Natural killer cell (primary cell): ENCODE measurements around the gene POP4. TPM values are rescaled to one million over a fixed set of nuclear protein-coding genes. Genes with fewer than 3 reads are reported as not detected.
A peak's percentile ranks its signal among the peaks of the same experiment; 100 is the strongest.

ENCODE experiments used
- ATAC-seq, 3 donors: fragments of 150-1000 bp in 2 of 3; fragments of 200-7000 bp in 1 of 3; cut with Tn5 transposase; 1 replicate in 1 of 3; 2 replicates in 2 of 3; pipeline ENCODE4 v1.10.0; 2021; ENCODE audit warnings: mild to moderate bottlenecking in 2 of 3, moderate library complexity in 2 of 3
- DNase-seq, 2 donors: peaks; one replicate each; pipeline versions ENCODE4 v3.0.0 to v3.0.0-alpha.2; 2013 to 2021; ENCODE audit warnings: mixed read lengths in 1 of 2
- H3K27ac ChIP-seq: one replicate; pipeline ENCODE4 v1.5.1; 2013; ENCODE audit warnings: mild to moderate bottlenecking, low read length
- H3K27me3 ChIP-seq: one replicate; pipeline ENCODE4 v1.6.1; 2013; ENCODE audit warnings: low read length; ENCODE audit not compliant: control insufficient read depth, insufficient read depth
- H3K36me3 ChIP-seq: one replicate; pipeline ENCODE4 v1.6.1; 2013; ENCODE audit warnings: low read length; ENCODE audit not compliant: control insufficient read depth, insufficient read depth
- H3K4me1 ChIP-seq: one replicate; pipeline ENCODE4 v1.6.1; 2013; ENCODE audit warnings: low read length; ENCODE audit not compliant: control insufficient read depth, insufficient read depth
- H3K4me3 ChIP-seq: one replicate; pipeline ENCODE4 v1.5.1; 2013; ENCODE audit warnings: low read length
- H3K9me3 ChIP-seq: one replicate; pipeline ENCODE4 v1.6.1; 2013; ENCODE audit warnings: low read length; ENCODE audit not compliant: control insufficient read depth, insufficient read depth
- H3K27ac Mint-ChIP-seq, 2 donors: one replicate each; pipeline ENCODE4 v1.8.0; 2022; ENCODE audit warnings: mild to moderate bottlenecking in 2 of 2, mixed read lengths in 2 of 2, moderate library complexity in 1 of 2
- H3K27me3 Mint-ChIP-seq, 2 donors: one replicate each; pipeline ENCODE4 v1.8.0; 2022; ENCODE audit warnings: low read depth in 2 of 2, mixed read lengths in 2 of 2
- H3K36me3 Mint-ChIP-seq: one replicate; pipeline ENCODE4 v1.8.0; 2022; ENCODE audit warnings: mixed read lengths
- H3K4me1 Mint-ChIP-seq, 2 donors: one replicate each; pipeline ENCODE4 v1.8.0; 2022; ENCODE audit warnings: mixed read lengths in 2 of 2
- H3K4me3 Mint-ChIP-seq: one replicate; pipeline ENCODE4 v1.8.0; 2022; ENCODE audit warnings: mild to moderate bottlenecking, moderate library complexity, mixed read lengths
- H3K9me3 Mint-ChIP-seq, 2 donors: one replicate each; pipeline ENCODE4 v1.8.0; 2022; ENCODE audit warnings: mixed read lengths in 2 of 2
- WGBS: methylation state at CpG from one replicate; pipeline ENCODE4 v1.1.7; 2013; ENCODE audit warnings: missing lambda C conversion rate; ENCODE audit not compliant: insufficient coverage; 5-methylcytosine and 5-hydroxymethylcytosine counted together
- intact Hi-C: fragments of 100-400 bp; cut with micrococcal nuclease; formaldehyde crosslinking; loops from one replicate; pipeline ENCODE4 v1.14.2; 2022
- total RNA-seq, 4 donors: library from RNA; stranded (reverse); fragments of 120-200 nt in 1 of 4; gene quantifications; one replicate each; pipeline versions ENCODE4 v1.2.3 to v1.2.4, GENCODE V29; 2013 to 2022
- TF ChIP-seq, protein P1 (sequence below): fragments of 200-600 bp; IDR thresholded peaks from one replicate; pipeline ENCODE4 v1.8.0; 2022; ENCODE audit warnings: antibody characterized with exemption

Gene POP4
- total RNA-seq, 3 donors from 2014 or later (not counting 1 experiment from before 2014, with no cell fraction given), result 46.4 to 60.1 (median 46.4) TPM

DNA sequence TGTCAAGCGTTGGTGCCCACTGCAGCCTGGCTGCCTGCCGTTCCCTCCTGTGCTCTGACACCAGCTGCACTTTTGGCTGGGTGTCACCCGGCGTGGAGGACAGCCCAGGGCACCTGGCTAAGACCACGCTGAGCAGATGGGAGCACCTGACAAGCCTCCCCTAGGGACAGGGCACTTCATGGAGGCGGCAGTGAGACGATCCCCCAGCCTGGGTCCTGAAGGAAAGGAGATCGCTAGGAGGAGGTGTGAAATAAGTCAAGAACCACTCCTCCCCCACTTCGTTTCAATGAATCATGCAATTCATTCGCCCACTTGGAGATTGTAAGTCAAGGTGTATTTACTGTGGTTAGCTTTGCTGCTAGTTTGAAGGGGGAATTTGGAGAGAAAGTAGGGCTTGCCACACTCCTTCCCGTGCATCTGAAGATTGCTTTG, 41.5 kb upstream of the POP4 start:
- Mint-ChIP-seq H3K4me1 (peaks cover 0 to 7% of the 10 kb centered on the region in 2 donors), H3K9me3 (no peaks in the 10 kb centered on the region), H3K27me3 (peaks cover 5 to 8% of the 10 kb centered on the region in 2 donors), H3K27ac (no peak overlapping the region), H3K4me3 (no peak overlapping the region), H3K36me3 (no peaks in the 10 kb centered on the region)
- H3K36me3 ChIP-seq, result no peaks in the 10 kb centered on the region
- TF ChIP-seq, protein P1, sequence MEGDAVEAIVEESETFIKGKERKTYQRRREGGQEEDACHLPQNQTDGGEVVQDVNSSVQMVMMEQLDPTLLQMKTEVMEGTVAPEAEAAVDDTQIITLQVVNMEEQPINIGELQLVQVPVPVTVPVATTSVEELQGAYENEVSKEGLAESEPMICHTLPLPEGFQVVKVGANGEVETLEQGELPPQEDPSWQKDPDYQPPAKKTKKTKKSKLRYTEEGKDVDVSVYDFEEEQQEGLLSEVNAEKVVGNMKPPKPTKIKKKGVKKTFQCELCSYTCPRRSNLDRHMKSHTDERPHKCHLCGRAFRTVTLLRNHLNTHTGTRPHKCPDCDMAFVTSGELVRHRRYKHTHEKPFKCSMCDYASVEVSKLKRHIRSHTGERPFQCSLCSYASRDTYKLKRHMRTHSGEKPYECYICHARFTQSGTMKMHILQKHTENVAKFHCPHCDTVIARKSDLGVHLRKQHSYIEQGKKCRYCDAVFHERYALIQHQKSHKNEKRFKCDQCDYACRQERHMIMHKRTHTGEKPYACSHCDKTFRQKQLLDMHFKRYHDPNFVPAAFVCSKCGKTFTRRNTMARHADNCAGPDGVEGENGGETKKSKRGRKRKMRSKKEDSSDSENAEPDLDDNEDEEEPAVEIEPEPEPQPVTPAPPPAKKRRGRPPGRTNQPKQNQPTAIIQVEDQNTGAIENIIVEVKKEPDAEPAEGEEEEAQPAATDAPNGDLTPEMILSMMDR, result no peak
- H3K4me1 ChIP-seq, result peaks cover 5% of the 10 kb centered on the region
- H3K27ac ChIP-seq, result no peak overlapping the region
- H3K27me3 ChIP-seq, result no peaks in the 10 kb centered on the region
- intact Hi-C loops, result no loop called here
- DNase-seq (no peak), ATAC-seq (no peak)
- no peak overlapping the region for H3K4me3 ChIP-seq
- no peaks in the 10 kb centered on the region for H3K9me3 ChIP-seq
- whole genome bisulfite sequencing, result 55% methylated on average over 9 of the region's 11 CpGs

DNA sequence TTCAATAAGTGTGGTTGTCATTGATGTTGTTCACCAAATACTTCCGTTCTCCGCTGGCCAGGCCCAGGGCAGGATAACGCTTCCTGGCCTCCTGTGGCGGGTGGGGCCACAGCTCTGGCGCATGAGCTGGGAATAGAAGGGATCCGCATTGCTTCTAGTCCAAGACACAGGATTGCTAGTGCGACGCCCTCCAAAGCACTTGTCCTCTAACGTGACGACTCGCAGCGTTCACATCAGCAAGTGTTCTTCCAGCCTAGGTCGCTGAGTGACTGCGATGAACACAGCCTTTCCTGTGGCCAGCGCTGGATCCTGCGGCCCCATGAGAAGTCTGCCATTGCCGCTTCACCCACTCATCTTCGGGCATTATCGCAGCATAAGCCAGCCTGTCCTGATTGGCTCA, 40.9 kb upstream of the POP4 start:
- H3K27me3 Mint-ChIP-seq, result peaks cover 8 to 10% of the 10 kb centered on the region in 2 donors
- Histone ChIP-seq H3K9me3 (no peaks in the 10 kb centered on the region), H3K4me3 (no peak overlapping the region), H3K27ac (no peak overlapping the region), H3K36me3 (no peaks in the 10 kb centered on the region), H3K4me1 (peaks cover 5% of the 10 kb centered on the region), H3K27me3 (no peaks in the 10 kb centered on the region)
- H3K36me3 Mint-ChIP-seq, result no peaks in the 10 kb centered on the region
- 84% methylated on average over 19 of the region's 19 CpGs for WGBS
- ATAC-seq (no peak), DNase-seq (no peak)
- no peak overlapping the region for H3K4me3 Mint-ChIP-seq
- no peaks in the 10 kb centered on the region for H3K9me3 Mint-ChIP-seq
- TF ChIP-seq, protein P1, result no peak
- intact Hi-C loops, result no loop called here
- peaks cover 0 to 7% of the 10 kb centered on the region in 2 donors for H3K4me1 Mint-ChIP-seq
- no peak overlapping the region for H3K27ac Mint-ChIP-seq

DNA sequence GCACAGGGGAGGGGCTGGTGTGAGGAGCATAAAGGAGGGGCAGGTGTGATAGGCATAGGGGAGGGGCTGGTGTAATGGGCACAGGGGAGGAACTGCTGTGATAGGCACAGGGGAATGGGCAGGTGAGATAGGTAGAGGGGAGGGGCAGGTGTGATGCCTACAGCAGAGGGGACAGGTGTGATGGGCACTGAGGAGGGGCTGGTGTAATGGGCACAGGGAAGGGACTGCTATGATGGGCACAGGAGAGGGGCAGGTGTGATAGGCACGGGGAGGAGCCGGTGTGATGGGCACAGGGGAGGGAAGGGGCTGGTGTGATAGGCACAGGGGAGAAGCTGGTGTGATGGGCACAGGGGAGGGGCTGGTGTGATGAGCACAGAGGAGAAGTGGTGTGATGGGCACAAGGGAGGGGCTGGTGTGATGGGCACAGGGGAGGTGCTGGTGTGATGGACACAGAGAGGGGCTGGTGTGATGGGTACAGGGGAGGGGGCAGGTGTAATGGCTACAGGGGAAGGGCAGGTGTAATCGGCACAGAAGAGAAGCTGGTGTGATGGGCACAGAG, 39.5 kb upstream of the POP4 start:
- H3K27ac Mint-ChIP-seq, result peak overlapping the region in 1 of 2 donors; percentile 44
- no peaks in the 10 kb centered on the region for H3K36me3 ChIP-seq
- H3K4me3 Mint-ChIP-seq, result no peak overlapping the region

More for the DNA sequence above, 39.5 kb upstream of the POP4 start:
- ATAC-seq, result no peak
- WGBS, result 73% methylated on average over 3 of the region's 3 CpGs
- no peak overlapping the region for H3K4me3 ChIP-seq
- intact Hi-C loops, result no loop called here
- Mint-ChIP-seq H3K36me3 (no peaks in the 10 kb centered on the region), H3K27me3 (peaks cover 8 to 11% of the 10 kb centered on the region in 2 donors), H3K4me1 (peaks cover 0 to 7% of the 10 kb centered on the region in 2 donors), H3K9me3 (no peaks in the 10 kb centered on the region)
- H3K4me1 ChIP-seq, result peaks cover 5% of the 10 kb centered on the region
- H3K27me3 ChIP-seq, result no peaks in the 10 kb centered on the region
- H3K27ac ChIP-seq, result no peak overlapping the region
- DNase-seq, result no peak
- no peaks in the 10 kb centered on the region for H3K9me3 ChIP-seq
- TF ChIP-seq, protein P1, result no peak
